Liver (tissue), 9 donors: ENCODE data around the gene ST3GAL3. TPM values are rescaled to one million over a fixed set of nuclear protein-coding genes. Genes with fewer than 3 reads are reported as not detected.

Experiments used
- DNase-seq: peaks from one replicate; pipeline ENCODE4 v3.0.0-alpha.2; 2017; ENCODE audit warnings: low spot score
- H3K27ac ChIP-seq, 2 donors: one replicate each; pipeline ENCODE4 v1.7.0; 2013; ENCODE audit warnings: inconsistent platforms in 2 of 2, low read length in 2 of 2, control low read depth in 1 of 2, low read depth in 1 of 2, mild to moderate bottlenecking in 1 of 2
- H3K27me3 ChIP-seq, 4 donors: one replicate each; pipeline versions ENCODE4 v1.6.1 to v1.7.0; 2013; ENCODE audit warnings: low read length in 3 of 4, inconsistent platforms in 1 of 4, mild to moderate bottlenecking in 1 of 4, moderate library complexity in 1 of 4; ENCODE audit not compliant: control insufficient read depth in 4 of 4, insufficient read depth in 4 of 4
- H3K36me3 ChIP-seq, 4 donors: one replicate each; pipeline versions ENCODE4 v1.6.1 to v1.7.0; 2013; ENCODE audit warnings: low read length in 3 of 4, mild to moderate bottlenecking in 3 of 4, low read depth in 1 of 4, moderate library complexity in 1 of 4; ENCODE audit not compliant: control insufficient read depth in 4 of 4, insufficient read depth in 3 of 4
- H3K4me1 ChIP-seq, 4 donors: one replicate each; pipeline versions ENCODE4 v1.6.1 to v1.7.0; 2013; ENCODE audit warnings: low read length in 3 of 4, mild to moderate bottlenecking in 3 of 4, moderate library complexity in 1 of 4; ENCODE audit not compliant: control insufficient read depth in 4 of 4, insufficient read depth in 4 of 4
- H3K4me3 ChIP-seq, 3 donors: one replicate each; pipeline versions ENCODE4 v1.6.1 to v1.7.0; 2013; ENCODE audit warnings: low read length in 3 of 3, control low read depth in 1 of 3, low read depth in 1 of 3, mild to moderate bottlenecking in 1 of 3
- H3K9ac ChIP-seq, 2 donors: one replicate each; pipeline ENCODE4 v1.7.0; 2013; ENCODE audit warnings: low read length in 2 of 2, mild to moderate bottlenecking in 2 of 2, moderate library complexity in 2 of 2, control low read depth in 1 of 2, low read depth in 1 of 2
- H3K9me3 ChIP-seq, 4 donors: one replicate each; pipeline versions ENCODE4 v1.6.1 to v1.7.0; 2013; ENCODE audit warnings: low read length in 3 of 4; ENCODE audit not compliant: control insufficient read depth in 4 of 4
- FOXA1 ChIP-seq: IDR thresholded peaks from 2 replicates; pipeline ENCODE4 v1.6.1; 2016; ENCODE audit warnings: antibody characterized with exemption
- FOXA2 ChIP-seq: IDR thresholded peaks from 2 replicates; pipeline ENCODE4 v1.6.1; 2016; ENCODE audit warnings: antibody characterized with exemption
- GABPA ChIP-seq, 2 donors: IDR thresholded peaks in 1 of 2; conservative IDR thresholded peaks in 1 of 2; 2 replicates each; pipeline ENCODE4 v1.6.1; 2016; ENCODE audit warnings: antibody characterized with exemption in 2 of 2, mild to moderate bottlenecking in 1 of 2, moderate library complexity in 1 of 2
- HNF4A ChIP-seq, 2 donors: conservative IDR thresholded peaks; 2 replicates each; pipeline ENCODE4 v1.6.1; 2016; ENCODE audit warnings: antibody characterized with exemption in 2 of 2, mild to moderate bottlenecking in 2 of 2
- JUND ChIP-seq, 2 donors: IDR thresholded peaks; 2 replicates each; pipeline ENCODE4 v1.6.1; 2016; ENCODE audit warnings: antibody characterized with exemption in 2 of 2
- NR2F2 ChIP-seq: IDR thresholded peaks from 2 replicates; pipeline ENCODE4 v1.6.1; 2016; ENCODE audit warnings: antibody characterized with exemption
- RAD21 ChIP-seq, 2 donors: IDR thresholded peaks; 2 replicates each; pipeline ENCODE4 v1.6.1; 2016; ENCODE audit warnings: antibody characterized with exemption in 2 of 2, mild to moderate bottlenecking in 2 of 2
- TAF1 ChIP-seq: conservative IDR thresholded peaks from 2 replicates; pipeline ENCODE4 v1.6.1; 2016; ENCODE audit warnings: antibody characterized with exemption, mild to moderate bottlenecking
- YY1 ChIP-seq: IDR thresholded peaks from 2 replicates; pipeline ENCODE4 v1.6.1; 2016; ENCODE audit warnings: antibody characterized with exemption, mild to moderate bottlenecking
- whole genome bisulfite sequencing: extraction: QIAGEN DNeasy Blood & Tissue Kit; methylation state at CpG from one replicate; pipeline ENCODE4 v1.1.7; 2013; 5-methylcytosine and 5-hydroxymethylcytosine counted together
- polyA plus RNA-seq, 2 donors: library from polyadenylated mRNA; stranded (reverse) in 1 of 2; unstranded in 1 of 2; fragments of 200-250 nt in 1 of 2; fragments of >200 nt in 1 of 2; fragmentation: Nextera tagmentation in 1 of 2; extraction: Ambion mirVana in 1 of 2; gene quantifications; one replicate each; pipeline versions ENCODE4 v1.2.1 to v1.2.3, GENCODE V29; 2013 to 2015
- total RNA-seq, 2 donors: library from RNA; depleted of rRNA; stranded (reverse); fragments of >200 nt; gene quantifications; one replicate each; pipeline ENCODE4 v1.2.3, GENCODE V29; 2014
- TF ChIP-seq, protein P1 (sequence below): IDR thresholded peaks from 2 replicates; pipeline ENCODE4 v1.6.1; 2016; ENCODE audit warnings: antibody characterized with exemption
- TF ChIP-seq, protein P2 (sequence below): IDR thresholded peaks from 2 replicates; pipeline ENCODE4 v1.6.1; 2016; ENCODE audit warnings: antibody characterized with exemption
- TF ChIP-seq, protein P3 (sequence below): fragments of 150-350 bp; IDR thresholded peaks from 2 replicates; pipeline ENCODE4 v1.5.1; 2017; ENCODE audit warnings: improper control_type of control experiment, low read depth, low read length; ENCODE audit not compliant: missing input control
- TF ChIP-seq, protein P4 (sequence below): IDR thresholded peaks from 2 replicates; pipeline ENCODE4 v1.6.1; 2016; ENCODE audit warnings: antibody characterized with exemption
- donor health status: healthy.
- donor health status: healthy.
- donor health status: healthy.
- donor health status: healthy.
- donor health status: healthy.

The ST3GAL3 gene
- total and polyA plus RNA-seq, 4 donors = 4.9 to 11.4 (median 8.1) TPM

DNA sequence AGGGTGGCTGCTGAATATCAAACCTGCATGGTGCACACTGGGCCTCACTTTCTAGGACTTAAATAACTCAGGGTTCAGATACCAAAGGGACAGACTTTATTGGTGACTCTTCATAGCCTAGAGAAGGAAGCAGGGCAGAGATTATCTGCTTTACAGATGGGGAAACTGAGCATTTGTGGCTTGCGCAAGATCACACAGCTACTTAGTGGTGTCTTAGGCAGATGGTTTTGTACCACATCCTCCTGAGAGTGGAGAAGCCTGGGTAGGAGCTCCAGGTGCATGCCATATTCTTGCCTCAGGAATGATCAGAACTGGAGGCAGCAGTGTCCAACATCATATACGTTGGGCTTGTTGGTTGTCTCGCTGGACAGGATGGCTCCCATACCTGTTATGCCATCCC, 255.7 kb downstream of the ST3GAL3 start:
- Histone ChIP-seq H3K4me3 (no peak overlapping the region), H3K4me1 (no peaks in the 10 kb centered on the region), H3K27ac (no peak overlapping the region), H3K9ac (no peak overlapping the region), H3K9me3 (no peaks in the 10 kb centered on the region), H3K36me3 (peaks cover 6 to 69% (median 19%) of the 10 kb centered on the region in 4 donors), H3K27me3 (no peaks in the 10 kb centered on the region)
- WGBS = 98% methylated on average over 3 of the region's 3 CpGs
- TF ChIP-seq, protein P1, sequence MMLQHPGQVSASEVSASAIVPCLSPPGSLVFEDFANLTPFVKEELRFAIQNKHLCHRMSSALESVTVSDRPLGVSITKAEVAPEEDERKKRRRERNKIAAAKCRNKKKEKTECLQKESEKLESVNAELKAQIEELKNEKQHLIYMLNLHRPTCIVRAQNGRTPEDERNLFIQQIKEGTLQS = no peak
- TF ChIP-seq HNF4A (conservative IDR thresholded peaks at IDR 0.05) (no peak), JUND (IDR thresholded peaks at IDR 0.05) (no peak), TAF1 (no peak), YY1 (no peak)
- TF ChIP-seq, protein P2, sequence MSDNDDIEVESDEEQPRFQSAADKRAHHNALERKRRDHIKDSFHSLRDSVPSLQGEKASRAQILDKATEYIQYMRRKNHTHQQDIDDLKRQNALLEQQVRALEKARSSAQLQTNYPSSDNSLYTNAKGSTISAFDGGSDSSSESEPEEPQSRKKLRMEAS = no peak
- TF ChIP-seq, protein P3, sequence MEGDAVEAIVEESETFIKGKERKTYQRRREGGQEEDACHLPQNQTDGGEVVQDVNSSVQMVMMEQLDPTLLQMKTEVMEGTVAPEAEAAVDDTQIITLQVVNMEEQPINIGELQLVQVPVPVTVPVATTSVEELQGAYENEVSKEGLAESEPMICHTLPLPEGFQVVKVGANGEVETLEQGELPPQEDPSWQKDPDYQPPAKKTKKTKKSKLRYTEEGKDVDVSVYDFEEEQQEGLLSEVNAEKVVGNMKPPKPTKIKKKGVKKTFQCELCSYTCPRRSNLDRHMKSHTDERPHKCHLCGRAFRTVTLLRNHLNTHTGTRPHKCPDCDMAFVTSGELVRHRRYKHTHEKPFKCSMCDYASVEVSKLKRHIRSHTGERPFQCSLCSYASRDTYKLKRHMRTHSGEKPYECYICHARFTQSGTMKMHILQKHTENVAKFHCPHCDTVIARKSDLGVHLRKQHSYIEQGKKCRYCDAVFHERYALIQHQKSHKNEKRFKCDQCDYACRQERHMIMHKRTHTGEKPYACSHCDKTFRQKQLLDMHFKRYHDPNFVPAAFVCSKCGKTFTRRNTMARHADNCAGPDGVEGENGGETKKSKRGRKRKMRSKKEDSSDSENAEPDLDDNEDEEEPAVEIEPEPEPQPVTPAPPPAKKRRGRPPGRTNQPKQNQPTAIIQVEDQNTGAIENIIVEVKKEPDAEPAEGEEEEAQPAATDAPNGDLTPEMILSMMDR = no peak
- TF ChIP-seq, protein P4, sequence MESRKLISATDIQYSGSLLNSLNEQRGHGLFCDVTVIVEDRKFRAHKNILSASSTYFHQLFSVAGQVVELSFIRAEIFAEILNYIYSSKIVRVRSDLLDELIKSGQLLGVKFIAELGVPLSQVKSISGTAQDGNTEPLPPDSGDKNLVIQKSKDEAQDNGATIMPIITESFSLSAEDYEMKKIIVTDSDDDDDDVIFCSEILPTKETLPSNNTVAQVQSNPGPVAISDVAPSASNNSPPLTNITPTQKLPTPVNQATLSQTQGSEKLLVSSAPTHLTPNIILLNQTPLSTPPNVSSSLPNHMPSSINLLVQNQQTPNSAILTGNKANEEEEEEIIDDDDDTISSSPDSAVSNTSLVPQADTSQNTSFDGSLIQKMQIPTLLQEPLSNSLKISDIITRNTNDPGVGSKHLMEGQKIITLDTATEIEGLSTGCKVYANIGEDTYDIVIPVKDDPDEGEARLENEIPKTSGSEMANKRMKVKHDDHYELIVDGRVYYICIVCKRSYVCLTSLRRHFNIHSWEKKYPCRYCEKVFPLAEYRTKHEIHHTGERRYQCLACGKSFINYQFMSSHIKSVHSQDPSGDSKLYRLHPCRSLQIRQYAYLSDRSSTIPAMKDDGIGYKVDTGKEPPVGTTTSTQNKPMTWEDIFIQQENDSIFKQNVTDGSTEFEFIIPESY = no peak
- DNase-seq = no peak

DNA sequence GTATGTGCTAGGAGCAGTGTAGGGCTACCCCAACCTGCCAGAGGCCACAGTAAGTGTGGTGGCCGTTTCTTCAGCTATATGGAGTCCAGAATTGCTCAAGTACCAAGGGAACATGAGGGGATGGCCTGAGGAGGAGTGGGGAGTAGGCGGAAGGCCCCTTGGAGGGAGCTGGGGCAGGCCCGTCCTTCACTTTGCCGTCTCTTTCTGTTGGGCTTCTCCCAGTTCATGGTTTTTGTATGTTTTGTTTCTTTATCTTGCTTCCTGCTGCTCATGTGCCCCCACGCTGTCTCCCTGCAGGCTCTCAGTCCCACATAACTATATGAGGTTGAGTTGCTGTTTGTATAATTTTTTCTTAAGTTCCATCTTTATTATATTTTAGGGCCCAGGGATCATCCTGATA, 256.6 kb downstream of the ST3GAL3 start:
- H3K9ac ChIP-seq = no peak overlapping the region
- H3K4me1 ChIP-seq = no peaks in the 10 kb centered on the region
- 91% methylated on average over 5 of the region's 5 CpGs for WGBS
- TF ChIP-seq JUND (IDR thresholded peaks at IDR 0.05) (no peak), RAD21 (IDR thresholded peaks at IDR 0.05) (no peak), NR2F2 (no peak), HNF4A (conservative IDR thresholded peaks at IDR 0.05) (no peak), GABPA (IDR thresholded peaks at IDR 0.05 in 1 of 2, conservative IDR thresholded peaks at IDR 0.05 in 1 of 2) (no peak), YY1 (no peak), FOXA2 (no peak), FOXA1 (no peak)
- TF ChIP-seq, protein P1 = no peak
- TF ChIP-seq, protein P4 = no peak
- no peaks in the 10 kb centered on the region for H3K9me3 ChIP-seq
- H3K27ac ChIP-seq = no peak overlapping the region
- DNase-seq = no peak
- H3K4me3 ChIP-seq = no peak overlapping the region
- H3K36me3 ChIP-seq = peaks cover 4 to 61% (median 16%) of the 10 kb centered on the region in 4 donors
- H3K27me3 ChIP-seq = no peaks in the 10 kb centered on the region
